GM12892 (cell line): Measurements from ENCODE around the gene C5orf52.

Experiments
- POLR2A ChIP-seq: IDR thresholded peaks from 2 replicates; pipeline ENCODE4 v1.6.1; 2011; ENCODE audit warnings: low read depth, low read length, control low read depth
- TAF1 ChIP-seq: IDR thresholded peaks from 2 replicates; pipeline ENCODE4 v1.6.1; 2011; ENCODE audit warnings: low read depth, mild to moderate bottlenecking, control low read depth, low read length, borderline replicate concordance

DNA sequence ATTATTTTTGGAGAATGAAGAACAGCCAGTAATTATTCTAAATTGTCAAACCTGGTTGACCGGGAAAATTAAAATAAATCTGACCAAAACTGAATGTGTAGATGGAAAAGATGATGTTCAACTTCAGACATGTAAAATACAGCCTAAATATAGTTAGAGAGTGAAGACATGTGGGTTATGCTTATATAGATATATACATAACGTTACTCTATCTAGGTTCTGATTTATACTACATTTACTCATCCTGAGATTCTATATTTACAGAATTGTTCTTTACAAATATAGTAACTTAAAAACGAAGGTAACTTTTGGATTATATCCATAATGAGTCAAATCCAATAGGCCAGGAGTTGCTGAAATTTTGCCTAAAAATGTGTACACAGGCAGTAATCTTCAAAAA, 39.1 kb downstream of the C5orf52 start:
- TF ChIP-seq POLR2A = no peak
- TF ChIP-seq TAF1 = no peak
